CD4-positive, alpha-beta memory T cell (primary cell): ENCODE measurements around the gene SMS. TPM values are rescaled to one million over a fixed set of nuclear protein-coding genes. Genes with fewer than 3 reads are reported as not detected.

Experiments
- CTCF ChIA-PET: fragments of 350-600 bp; sonication (Branson Sonifier 250); formaldehyde crosslinking; loops from one replicate; lab custom pipeline; 2021; ENCODE audit warnings: inconsistent platforms; ENCODE audit not compliant: partially characterized antibody; lab: Charles Lee
- POLR2A ChIA-PET: fragments of 350-600 bp; sonication (Branson Sonifier 250); formaldehyde crosslinking; loops from one replicate; lab custom pipeline; 2021; ENCODE audit not compliant: partially characterized antibody; lab: Charles Lee
- DNase-seq, 5 donors: peaks; one replicate each; pipeline versions ENCODE4 v3.0.0 to v3.0.0-alpha.2; 2020 to 2022; ENCODE audit warnings: mixed read lengths in 1 of 5
- H3K27ac ChIP-seq: one replicate; pipeline ENCODE4 v1.7.0; 2013; ENCODE audit warnings: low read depth, low read length
- H3K27me3 ChIP-seq: 2 replicates; pipeline ENCODE4 v1.7.0; 2013; ENCODE audit warnings: mild to moderate bottlenecking, low read length, moderate library complexity; ENCODE audit not compliant: insufficient read depth
- H3K36me3 ChIP-seq: 2 replicates; pipeline ENCODE4 v1.7.0; 2013; ENCODE audit warnings: mild to moderate bottlenecking, low read length, moderate library complexity; ENCODE audit not compliant: insufficient read depth
- H3K4me1 ChIP-seq: 2 replicates; pipeline ENCODE4 v1.7.0; 2013; ENCODE audit warnings: mild to moderate bottlenecking, low read length, moderate library complexity; ENCODE audit not compliant: insufficient read depth
- H3K4me3 ChIP-seq, 2 donors: one replicate each; pipeline ENCODE4 v1.7.0; 2013; ENCODE audit warnings: low read length in 2 of 2, mild to moderate bottlenecking in 1 of 2
- H3K9me3 ChIP-seq, 2 donors: one replicate each; pipeline ENCODE4 v1.7.0; 2013; ENCODE audit warnings: low read length in 2 of 2, control low read depth in 1 of 2; ENCODE audit not compliant: control insufficient read depth in 1 of 2
- H3K27ac Mint-ChIP-seq, 7 donors: one replicate each; pipeline ENCODE4 v1.8.0; 2020 to 2021; ENCODE audit warnings: mixed read lengths in 7 of 7, mild to moderate bottlenecking in 6 of 7, inconsistent platforms in 3 of 7, moderate library complexity in 3 of 7
- H3K27me3 Mint-ChIP-seq, 2 donors: one replicate each; pipeline ENCODE4 v1.8.0; 2020 to 2021; ENCODE audit warnings: mixed read lengths in 2 of 2
- H3K36me3 Mint-ChIP-seq, 2 donors: one replicate each; pipeline ENCODE4 v1.8.0; 2020 to 2021; ENCODE audit warnings: mixed read lengths in 2 of 2, inconsistent platforms in 1 of 2, mild to moderate bottlenecking in 1 of 2
- H3K4me1 Mint-ChIP-seq, 4 donors: one replicate each; pipeline ENCODE4 v1.8.0; 2020 to 2021; ENCODE audit warnings: mixed read lengths in 4 of 4, mild to moderate bottlenecking in 1 of 4
- H3K4me3 Mint-ChIP-seq, 8 donors: one replicate each; pipeline ENCODE4 v1.8.0; 2020 to 2021; ENCODE audit warnings: mixed read lengths in 8 of 8, mild to moderate bottlenecking in 7 of 8, moderate library complexity in 6 of 8, inconsistent platforms in 3 of 8
- H3K9me3 Mint-ChIP-seq, 8 donors: one replicate each; pipeline ENCODE4 v1.8.0; 2020 to 2021; ENCODE audit warnings: mixed read lengths in 8 of 8, mild to moderate bottlenecking in 5 of 8, inconsistent platforms in 3 of 8, moderate library complexity in 1 of 8
- intact Hi-C: fragments of 100-400 bp; cut with micrococcal nuclease; formaldehyde crosslinking; loops from one replicate; pipeline ENCODE4 v1.15.1; 2023
- polyA plus RNA-seq, 2 donors: library from polyadenylated mRNA; unstranded; fragments of 300-500 nt; fragmentation: Illumina TruSeq; gene quantifications; one replicate each; pipeline ENCODE4 v1.2.3, GENCODE V29; 2021
- total RNA-seq, 2 experiments: library from RNA; stranded (reverse); gene quantifications; one replicate each; pipeline ENCODE4 v1.2.3, GENCODE V29; 2021

SMS gene
- total and polyA plus RNA-seq, 4 experiments from 2014 or later, result 28.0 to 74.7 (median 39.8) TPM

- H3K27me3 Mint-ChIP-seq, result no peaks in the 10 kb centered on the region
- H3K9me3 Mint-ChIP-seq, result no peaks in the 10 kb centered on the region
- Histone ChIP-seq H3K4me1 (peaks cover 30% of the 10 kb centered on the region), H3K36me3 (no peaks in the 10 kb centered on the region), H3K9me3 (no peaks in the 10 kb centered on the region), H3K27me3 (no peaks in the 10 kb centered on the region), H3K4me3 (no peak overlapping the region), H3K27ac (no peak overlapping the region)
- DNase-seq, result no peak
- H3K4me3 Mint-ChIP-seq, result peak overlapping the region in 1 of 8 donors; percentile 27
- intact Hi-C loops, result no loop called here
- peaks cover 24 to 55% (median 41%) of the 10 kb centered on the region in 4 donors for H3K4me1 Mint-ChIP-seq
- H3K27ac Mint-ChIP-seq, result no peak overlapping the region
- H3K36me3 Mint-ChIP-seq, result no peaks in the 10 kb centered on the region
- POLR2A ChIA-PET, result no interaction called here
- CTCF ChIA-PET, result no interaction called here
Measured at GRCh38 chrX:21958916-21959315, 18.4 kb downstream of the SMS start.

- POLR2A ChIA-PET, result no interaction called here
- H3K27me3 ChIP-seq, result no peaks in the 10 kb centered on the region
Measured at GRCh38 chrX:21959362-21960051, 19.0 kb downstream of the SMS start.

GRCh38 chrX:21960569-21961541 lies 20.3 kb downstream of the SMS start:
- Histone ChIP-seq H3K4me1 (peaks cover 30% of the 10 kb centered on the region), H3K27me3 (no peaks in the 10 kb centered on the region), H3K9me3 (no peaks in the 10 kb centered on the region), H3K4me3 (no peak overlapping the region), H3K27ac (no peak overlapping the region), H3K36me3 (no peaks in the 10 kb centered on the region)
- intact Hi-C loops, result no loop called here
- H3K36me3 Mint-ChIP-seq, result no peaks in the 10 kb centered on the region
- POLR2A ChIA-PET, result no interaction called here
- H3K27me3 Mint-ChIP-seq, result no peaks in the 10 kb centered on the region
- H3K4me3 Mint-ChIP-seq, result peak overlapping the region in 2 of 8 donors; percentile 1 to 25
- CTCF ChIA-PET, result interaction anchor here (0.7 to 0.9 kb wide), 3 partner anchors 9 to 725 kb away, joined by 3 to 5 read pairs (median 4); no protein-coding TSS in a partner anchor
- H3K27ac Mint-ChIP-seq, result peak overlapping the region in 3 of 7 donors; percentile 23 to 84 (median 57)
- no peak for DNase-seq
- peaks cover 24 to 46% (median 36%) of the 10 kb centered on the region in 4 donors for H3K4me1 Mint-ChIP-seq
- no peaks in the 10 kb centered on the region for H3K9me3 Mint-ChIP-seq

More at GRCh38 chrX:21959362-21960051, 19.0 kb downstream of the SMS start:
- no peaks in the 10 kb centered on the region for H3K9me3 ChIP-seq
- H3K4me3 ChIP-seq, result no peak overlapping the region
- H3K4me3 Mint-ChIP-seq, result peak overlapping the region in 4 of 8 donors; percentile 24 to 75 (median 43)
- H3K27ac ChIP-seq, result no peak overlapping the region
- H3K36me3 Mint-ChIP-seq, result no peaks in the 10 kb centered on the region
- no peaks in the 10 kb centered on the region for H3K9me3 Mint-ChIP-seq
- peak overlapping the region in 4 of 7 donors; percentile 0 to 81 (median 70) for H3K27ac Mint-ChIP-seq
- intact Hi-C loops, result no loop called here
- no peaks in the 10 kb centered on the region for H3K36me3 ChIP-seq
- H3K27me3 Mint-ChIP-seq, result no peaks in the 10 kb centered on the region
- peaks cover 24 to 54% (median 41%) of the 10 kb centered on the region in 4 donors for H3K4me1 Mint-ChIP-seq
- CTCF ChIA-PET, result no interaction called here
- DNase-seq, result no peak
- peaks cover 30% of the 10 kb centered on the region for H3K4me1 ChIP-seq

GRCh38 chrX:21962361-21962760 lies 21.9 kb downstream of the SMS start:
- H3K27me3 ChIP-seq, result no peaks in the 10 kb centered on the region
- Mint-ChIP-seq H3K27me3 (no peaks in the 10 kb centered on the region), H3K27ac (peak overlapping the region in 1 of 7 donors; percentile 60), H3K4me1 (peaks cover 24 to 50% (median 37%) of the 10 kb centered on the region in 4 donors), H3K4me3 (no peak overlapping the region), H3K9me3 (no peaks in the 10 kb centered on the region), H3K36me3 (peaks cover 0 to 3% of the 10 kb centered on the region in 2 donors)
- H3K4me1 ChIP-seq, result peaks cover 29% of the 10 kb centered on the region
- intact Hi-C loops, result no loop called here
- CTCF ChIA-PET, result interaction anchor here (0.6 kb wide), 1 partner anchor 24 kb away, joined by 3 read pairs; no protein-coding TSS in a partner anchor
- POLR2A ChIA-PET, result interaction anchor here (0.6 kb wide), 1 partner anchor 10 kb away, joined by 3 read pairs; no protein-coding TSS in a partner anchor
- H3K4me3 ChIP-seq, result no peak overlapping the region
- no peak overlapping the region for H3K27ac ChIP-seq
- no peaks in the 10 kb centered on the region for H3K9me3 ChIP-seq
- no peak for DNase-seq
- no peaks in the 10 kb centered on the region for H3K36me3 ChIP-seq

GRCh38 chrX:21963269-21963668 lies 22.8 kb downstream of the SMS start:
- Mint-ChIP-seq H3K27ac (peak overlapping the region in 1 of 7 donors; percentile 29), H3K27me3 (no peaks in the 10 kb centered on the region), H3K4me1 (peaks cover 19 to 41% (median 30%) of the 10 kb centered on the region in 4 donors), H3K36me3 (peaks cover 0 to 4% of the 10 kb centered on the region in 2 donors), H3K9me3 (no peaks in the 10 kb centered on the region), H3K4me3 (no peak overlapping the region)
- Histone ChIP-seq H3K27me3 (no peaks in the 10 kb centered on the region), H3K9me3 (no peaks in the 10 kb centered on the region), H3K4me3 (no peak overlapping the region), H3K36me3 (no peaks in the 10 kb centered on the region), H3K27ac (no peak overlapping the region), H3K4me1 (peaks cover 20% of the 10 kb centered on the region)
- ChIA-PET POLR2A (interaction anchor here (0.6 kb wide), 1 partner anchor 9 kb away, joined by 3 read pairs; no protein-coding TSS in a partner anchor), CTCF (interaction anchor here (1.1 kb wide), 1 partner anchor 22 kb away, joined by 3 read pairs; no protein-coding TSS in a partner anchor)
- intact Hi-C loops, result no loop called here
- no peak for DNase-seq

GRCh38 chrX:21963731-21964405 lies 23.4 kb downstream of the SMS start:
- POLR2A ChIA-PET, result no interaction called here
- CTCF ChIA-PET, result interaction anchor here (1.1 kb wide), 1 partner anchor 21 kb away, joined by 3 read pairs; no protein-coding TSS in a partner anchor

More at GRCh38 chrX:21963731-21964405, 23.4 kb downstream of the SMS start:
- Histone ChIP-seq H3K9me3 (no peaks in the 10 kb centered on the region), H3K36me3 (no peaks in the 10 kb centered on the region), H3K4me1 (peaks cover 17% of the 10 kb centered on the region), H3K4me3 (no peak overlapping the region), H3K27ac (no peak overlapping the region), H3K27me3 (no peaks in the 10 kb centered on the region)
- Mint-ChIP-seq H3K27ac (peak overlapping the region in 1 of 7 donors; percentile 16), H3K4me3 (no peak overlapping the region), H3K36me3 (peaks cover 0 to 4% of the 10 kb centered on the region in 2 donors), H3K9me3 (no peaks in the 10 kb centered on the region), H3K27me3 (no peaks in the 10 kb centered on the region), H3K4me1 (peaks cover 16 to 35% (median 24%) of the 10 kb centered on the region in 4 donors)
- DNase-seq, result no peak
- intact Hi-C loops, result no loop called here
